Adipocyte (in vitro differentiated cells): Measurements from ENCODE around the gene SYT5.
"Not testable (repeated sequence)": the region's sequence is repeated elsewhere in the genome, so short reads cannot be mapped to it uniquely, and the experiment has no call there.

Source experiments
- DNase-seq: peaks from one replicate; pipeline ENCODE4 v3.0.0-alpha.2; 2015; ENCODE audit warnings: low read depth
- H3K27me3 ChIP-seq: replicated peaks from 2 replicates; pipeline ENCODE4 v1.7.0; 2013; ENCODE audit warnings: mild to moderate bottlenecking, low read length, moderate library complexity; ENCODE audit not compliant: control insufficient read depth, insufficient read depth
- H3K36me3 ChIP-seq: 2 replicates; pipeline ENCODE4 v1.7.0; 2013; ENCODE audit warnings: low read length, mild to moderate bottlenecking, moderate library complexity; ENCODE audit not compliant: control insufficient read depth, insufficient read depth, severe bottlenecking
- H3K4me1 ChIP-seq: 2 replicates; pipeline ENCODE4 v1.7.0; 2013; ENCODE audit warnings: mild to moderate bottlenecking, low read length, moderate library complexity; ENCODE audit not compliant: control insufficient read depth, insufficient read depth
- H3K4me3 ChIP-seq: 2 replicates; pipeline ENCODE4 v1.7.0; 2013; ENCODE audit warnings: mild to moderate bottlenecking, low read length, moderate library complexity
- H3K9ac ChIP-seq: 2 replicates; pipeline ENCODE4 v1.7.0; 2013; ENCODE audit warnings: mild to moderate bottlenecking, low read length, moderate library complexity
- H3K9me3 ChIP-seq: 2 replicates; pipeline ENCODE4 v1.7.0; 2013; ENCODE audit warnings: mild to moderate bottlenecking, low read length, moderate library complexity; ENCODE audit not compliant: control insufficient read depth

Gene SYT5

DNA sequence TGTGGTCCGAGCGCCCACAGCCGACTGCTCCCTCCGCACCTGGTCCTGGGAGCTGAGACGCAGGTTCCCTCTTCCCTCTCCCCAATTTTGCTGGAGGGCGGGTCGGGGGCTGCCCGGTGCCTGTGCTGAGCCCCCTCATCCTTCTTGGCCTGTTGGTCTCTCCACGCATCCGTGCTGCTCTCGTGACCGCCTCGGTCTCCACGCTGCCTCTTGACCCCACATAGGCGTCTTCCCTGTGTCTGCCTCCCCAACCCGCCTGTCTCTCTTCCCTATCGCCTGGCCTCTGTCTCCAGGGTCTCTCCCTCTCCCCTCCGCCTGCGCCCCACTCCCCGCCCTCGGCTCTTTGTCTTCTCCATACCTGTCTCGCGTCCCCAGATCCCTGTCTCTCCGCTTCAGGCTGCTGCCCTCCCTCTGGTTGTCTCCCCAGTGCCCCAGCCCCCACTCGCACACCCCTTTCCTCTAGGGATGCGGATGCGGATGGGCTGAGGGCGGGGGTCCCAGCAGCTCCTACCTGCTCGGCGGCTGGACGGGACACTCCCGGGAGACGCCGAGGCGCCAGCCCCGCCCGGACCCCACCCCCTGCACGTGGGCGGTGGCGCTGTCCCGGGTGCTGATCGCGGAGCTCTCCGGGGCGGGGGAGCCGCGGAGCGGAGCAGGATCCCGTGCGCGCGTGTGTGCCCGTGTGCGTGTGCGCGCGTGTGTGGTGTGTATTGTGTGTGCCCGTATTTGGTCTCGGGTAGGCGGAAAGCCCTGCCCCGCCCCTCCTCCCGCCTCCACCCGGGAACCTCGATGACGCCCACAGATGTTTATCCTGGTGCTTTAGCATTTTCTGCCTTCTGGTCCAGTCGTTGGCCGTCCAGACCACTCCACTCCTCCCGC, at the start of gene SYT5:
SYT5 (minus strand) TSS at position 684 of the 879 bp plus-strand sequence. CDS start 1,248 bp downstream, outside the sequence.
- Histone ChIP-seq H3K9me3 (no peaks in the 10 kb centered on the region), H3K9ac (no peak within 1 kb of the TSS), H3K36me3 (no peaks in the 10 kb centered on the region), H3K4me1 (peaks cover 9% of the 10 kb centered on the region), H3K4me3 (peak within 1 kb of the TSS; percentile 76), H3K27me3 (peaks cover 2% of the 10 kb centered on the region)
- DNase-seq, result peak; percentile 65

DNA sequence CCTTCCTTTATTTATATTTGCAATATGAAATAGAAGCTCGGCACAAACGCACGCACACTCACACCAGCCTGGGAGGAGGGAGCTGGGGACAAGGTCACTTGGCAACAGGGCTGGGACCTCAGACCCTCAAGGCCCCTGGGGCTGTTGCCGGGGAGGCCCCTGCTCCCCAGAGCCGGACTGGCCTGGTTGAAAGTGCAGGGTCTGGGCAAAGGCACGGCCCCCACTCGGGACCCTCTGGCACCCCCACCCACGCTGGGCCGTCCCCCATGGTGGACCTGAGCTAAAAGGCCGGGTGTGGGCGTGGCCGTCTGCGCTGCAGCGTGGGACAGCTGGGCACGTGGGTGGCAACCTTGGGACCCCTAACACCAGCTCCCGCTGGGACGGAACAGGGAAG, 49.7 kb upstream of the SYT5 start:
- Histone ChIP-seq H3K27me3 (no peaks in the 10 kb centered on the region), H3K4me1 (no peaks in the 10 kb centered on the region), H3K36me3 (peaks cover 56% of the 10 kb centered on the region), H3K4me3 (no peak overlapping the region), H3K9me3 (no peaks in the 10 kb centered on the region), H3K9ac (no peak overlapping the region)
- no peak for DNase-seq

GRCh38 chr19:55229145-55229788, 49.2 kb upstream of the SYT5 start:
- Histone ChIP-seq H3K27me3 (no peaks in the 10 kb centered on the region), H3K9ac (no peak overlapping the region), H3K4me1 (no peaks in the 10 kb centered on the region), H3K9me3 (no peaks in the 10 kb centered on the region), H3K36me3 (peaks cover 51% of the 10 kb centered on the region), H3K4me3 (no peak overlapping the region)
- DNase-seq, result no peak

- no peaks in the 10 kb centered on the region for H3K27me3 ChIP-seq
- no peak for DNase-seq
- peaks cover 43% of the 10 kb centered on the region for H3K36me3 ChIP-seq
- no peaks in the 10 kb centered on the region for H3K4me1 ChIP-seq
- no peak within 1 kb of the TSS for H3K4me3 ChIP-seq
- H3K9ac ChIP-seq, result no peak within 1 kb of the TSS
- no peaks in the 10 kb centered on the region for H3K9me3 ChIP-seq
These were observed 48.4 kb upstream of the SYT5 start, which contains the start of gene TMEM86B for GRCh38 chr19:55228403-55229031. Gene TMEM86B, minus strand, starts transcription at chr19:55228763. Its CDS starts 22 bp downstream, at chr19:55228741.

- Histone ChIP-seq H3K27me3 (no peaks in the 10 kb centered on the region), H3K36me3 (peaks cover 38% of the 10 kb centered on the region), H3K9me3 (no peaks in the 10 kb centered on the region), H3K4me1 (no peaks in the 10 kb centered on the region), H3K4me3 (no peak overlapping the region), H3K9ac (no peak overlapping the region)
- no peak for DNase-seq
These were observed 47.9 kb upstream of the SYT5 start for GRCh38 chr19:55228015-55228391.

DNA sequence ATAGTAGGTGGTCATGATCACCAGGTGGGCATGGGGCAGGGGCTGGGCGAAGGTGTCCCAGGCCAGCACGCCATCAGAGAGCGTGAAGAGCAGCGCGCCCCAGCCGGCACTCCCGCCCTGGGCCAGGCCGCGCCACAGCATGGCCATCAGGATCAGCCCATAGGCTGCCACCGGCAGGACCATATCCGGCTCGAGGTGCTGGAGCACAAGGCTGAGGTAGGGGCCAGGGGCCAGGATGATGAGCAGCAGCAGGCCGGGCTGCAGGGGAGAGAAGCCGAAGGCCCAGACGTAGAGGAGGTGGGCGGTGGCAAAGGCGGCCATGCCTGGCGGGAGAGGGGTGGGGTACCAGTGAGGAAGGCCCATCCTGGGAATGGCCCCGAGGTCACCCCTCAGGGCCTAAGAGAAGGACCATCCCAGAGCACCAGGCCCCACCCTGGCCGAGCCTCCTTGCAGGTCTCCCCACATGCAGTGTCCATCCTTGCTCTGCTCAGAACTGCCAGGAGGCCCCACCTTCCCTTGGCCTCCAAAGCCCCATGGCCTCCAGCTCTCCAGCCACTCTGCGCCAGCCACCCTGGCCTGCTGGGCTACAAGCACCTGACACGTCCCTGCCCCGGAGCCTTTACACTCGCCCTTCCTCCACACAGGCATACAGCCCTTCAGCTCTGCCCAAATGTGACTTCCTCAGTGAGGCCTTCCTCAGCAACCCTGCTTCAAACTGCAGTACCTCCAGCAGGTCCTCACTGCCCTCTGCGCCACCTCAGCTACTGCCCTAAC, 47.3 kb upstream of the SYT5 start:
- Histone ChIP-seq H3K4me3 (no peak overlapping the region), H3K9me3 (no peaks in the 10 kb centered on the region), H3K36me3 (peaks cover 32% of the 10 kb centered on the region), H3K9ac (no peak overlapping the region), H3K27me3 (no peaks in the 10 kb centered on the region), H3K4me1 (no peaks in the 10 kb centered on the region)
- no peak for DNase-seq

DNA sequence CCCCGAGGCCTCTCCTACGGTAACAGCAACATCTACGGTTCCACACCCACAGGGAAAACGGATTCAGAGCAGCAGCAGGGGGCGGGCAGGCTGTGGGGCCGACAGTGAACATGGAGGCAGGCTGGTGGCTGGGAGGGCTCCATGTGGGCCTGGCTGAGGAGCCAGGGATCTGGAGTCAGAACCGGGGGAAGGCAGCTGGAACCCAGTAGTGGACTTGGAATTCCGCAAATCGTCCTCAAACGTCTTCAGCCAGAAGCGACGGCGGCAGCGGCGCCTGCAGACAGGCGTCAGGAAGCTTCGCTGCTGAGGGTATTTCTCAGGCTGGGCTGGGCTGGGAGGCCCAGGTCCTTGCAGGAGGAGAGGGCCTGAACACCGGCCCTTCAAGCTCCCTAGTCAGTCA, 46.7 kb upstream of the SYT5 start:
- Histone ChIP-seq H3K4me1 (no peaks in the 10 kb centered on the region), H3K36me3 (peaks cover 26% of the 10 kb centered on the region), H3K4me3 (no peak overlapping the region), H3K27me3 (no peaks in the 10 kb centered on the region), H3K9ac (no peak overlapping the region), H3K9me3 (no peaks in the 10 kb centered on the region)
- DNase-seq, result no peak

DNA sequence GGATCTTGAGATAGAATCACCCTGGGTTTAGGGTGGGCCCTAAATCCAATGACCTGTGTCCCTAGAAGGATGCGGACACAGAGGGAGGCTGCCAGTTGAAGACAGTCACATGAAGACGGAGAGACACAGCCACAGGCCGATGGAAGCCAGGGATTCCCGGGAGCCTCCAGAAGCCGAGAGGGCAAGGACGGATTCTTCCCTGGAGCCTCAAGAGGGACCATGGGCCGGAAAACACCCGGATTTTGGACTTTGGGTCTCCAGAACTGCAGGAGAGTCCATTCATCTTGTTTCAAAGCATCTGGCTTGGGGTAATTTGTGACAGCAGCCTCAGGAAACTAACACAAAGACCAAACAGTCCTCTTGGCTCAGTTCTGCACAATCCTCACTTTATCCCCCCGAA, 46.2 kb upstream of the SYT5 start:
- Histone ChIP-seq H3K27me3 (no peaks in the 10 kb centered on the region), H3K36me3 (peaks cover 21% of the 10 kb centered on the region), H3K9ac (no peak overlapping the region), H3K4me1 (no peaks in the 10 kb centered on the region), H3K4me3 (no peak overlapping the region), H3K9me3 (no peaks in the 10 kb centered on the region)
- DNase-seq, result no peak

DNA sequence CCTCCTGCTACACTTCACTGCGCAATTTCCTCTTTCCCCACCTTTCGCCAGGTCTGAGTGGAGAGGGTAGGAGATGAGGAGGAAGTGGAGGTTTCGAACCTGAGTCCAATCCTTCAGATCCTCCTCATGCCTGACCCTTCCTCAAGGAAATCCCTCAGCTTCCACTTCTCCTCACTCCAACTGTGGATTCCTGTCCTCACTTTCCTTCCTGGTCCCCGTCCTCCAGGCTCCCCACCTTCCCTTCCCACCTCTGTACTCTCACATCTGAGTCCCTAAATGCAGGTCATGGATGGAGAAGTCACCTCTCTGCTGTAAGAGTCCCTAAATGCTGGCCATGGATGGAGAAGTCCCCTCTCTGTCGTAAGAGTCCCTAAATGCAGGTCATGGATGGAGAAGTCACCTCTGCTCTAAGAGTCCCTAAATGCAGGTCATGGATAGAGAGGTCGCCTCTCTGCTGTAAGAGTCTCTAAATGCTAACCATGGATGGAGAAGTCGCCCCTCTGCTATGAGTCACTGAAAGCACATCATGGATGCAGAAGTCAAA, 45.4 kb upstream of the SYT5 start:
- Histone ChIP-seq H3K9ac (no peak overlapping the region), H3K4me1 (no peaks in the 10 kb centered on the region), H3K27me3 (no peaks in the 10 kb centered on the region), H3K36me3 (peaks cover 14% of the 10 kb centered on the region), H3K9me3 (no peaks in the 10 kb centered on the region), H3K4me3 (no peak overlapping the region)
- DNase-seq, result no peak

GRCh38 chr19:55224679-55225414, 44.8 kb upstream of the SYT5 start:
- H3K9ac ChIP-seq, H3K9me3 ChIP-seq, H3K4me3 ChIP-seq, H3K36me3 ChIP-seq, H3K27me3 ChIP-seq, DNase-seq, H3K4me1 ChIP-seq: not testable (repeated sequence)
